ENCODE results near the gene SLC1A3.
"Not testable (repeated sequence)": the region's sequence is repeated elsewhere in the genome, so short reads cannot be mapped to it uniquely, and the experiment has no call there.

Gene SLC1A3

GRCh38 chr5:36581070-36581469 is 25.3 kb upstream of the SLC1A3 start:
- H3K9ac ChIP-seq (ENCODE audit: low read length in 5 of 5) = no peak overlapping the region
- no peak overlapping the region for H3K4me3 ChIP-seq (ENCODE audit: low read depth in 1 of 5, low read length in 5 of 5)
- no peaks in the 10 kb centered on the region for H3K9me3 ChIP-seq (ENCODE audit: control insufficient read depth in 5 of 5, low read length in 5 of 5)
- no peaks in the 10 kb centered on the region for H3K27me3 ChIP-seq (ENCODE audit: control insufficient read depth in 5 of 5, insufficient read depth in 4 of 5, low read length in 5 of 5)
- H3K27ac ChIP-seq (ENCODE audit: low read depth, low read length) = no peak overlapping the region
- peaks cover 0 to 25% (median 8%) of the 10 kb centered on the region in 5 donors for H3K4me1 ChIP-seq (ENCODE audit: control insufficient read depth in 5 of 5, insufficient read depth in 5 of 5, low read length in 5 of 5)
- H3K36me3 ChIP-seq (ENCODE audit: control insufficient read depth in 5 of 5, insufficient read depth in 5 of 5, low read length in 5 of 5) = no peaks in the 10 kb centered on the region

GRCh38 chr5:36584009-36584875 is 22.2 kb upstream of the SLC1A3 start:
- Histone ChIP-seq H3K9me3 (ENCODE audit: control insufficient read depth in 5 of 5, low read length in 5 of 5) (no peaks in the 10 kb centered on the region), H3K9ac (ENCODE audit: low read length in 5 of 5) (peak overlapping the region in 2 of 5 donors; percentile 13 to 26), H3K4me3 (ENCODE audit: low read depth in 1 of 5, low read length in 5 of 5) (peak overlapping the region in 2 of 5 donors; percentile 1 to 14), H3K36me3 (ENCODE audit: control insufficient read depth in 5 of 5, insufficient read depth in 5 of 5, low read length in 5 of 5) (no peaks in the 10 kb centered on the region), H3K27me3 (ENCODE audit: control insufficient read depth in 5 of 5, insufficient read depth in 4 of 5, low read length in 5 of 5) (no peaks in the 10 kb centered on the region), H3K4me1 (ENCODE audit: control insufficient read depth in 5 of 5, insufficient read depth in 5 of 5, low read length in 5 of 5) (peaks cover 0 to 26% (median 8%) of the 10 kb centered on the region in 5 donors), H3K27ac (ENCODE audit: low read depth, low read length) (peak overlapping the region; percentile 32)

- H3K27me3 ChIP-seq (ENCODE audit: control insufficient read depth in 5 of 5, insufficient read depth in 4 of 5, low read length in 5 of 5) = no peaks in the 10 kb centered on the region
- H3K36me3 ChIP-seq (ENCODE audit: control insufficient read depth in 5 of 5, insufficient read depth in 5 of 5, low read length in 5 of 5) = no peaks in the 10 kb centered on the region
- H3K9ac ChIP-seq (ENCODE audit: low read length in 5 of 5) = no peak overlapping the region
- H3K9me3 ChIP-seq (ENCODE audit: control insufficient read depth in 5 of 5, low read length in 5 of 5) = no peaks in the 10 kb centered on the region
- no peak overlapping the region for H3K27ac ChIP-seq (ENCODE audit: low read depth, low read length)
- peaks cover 0 to 26% (median 8%) of the 10 kb centered on the region in 5 donors for H3K4me1 ChIP-seq (ENCODE audit: control insufficient read depth in 5 of 5, insufficient read depth in 5 of 5, low read length in 5 of 5)
- H3K4me3 ChIP-seq (ENCODE audit: low read depth in 1 of 5, low read length in 5 of 5) = no peak overlapping the region
Measured at GRCh38 chr5:36585701-36586100, 20.7 kb upstream of the SLC1A3 start.

GRCh38 chr5:36587354-36587753 is 19.1 kb upstream of the SLC1A3 start:
- Histone ChIP-seq H3K4me3 (ENCODE audit: low read depth in 1 of 5, low read length in 5 of 5) (no peak overlapping the region), H3K27ac (ENCODE audit: low read depth, low read length) (no peak overlapping the region)

GRCh38 chr5:36589735-36590134 is 16.7 kb upstream of the SLC1A3 start:
- not testable (repeated sequence) for H3K4me3 ChIP-seq (ENCODE audit: low read depth in 1 of 5, low read length in 5 of 5); H3K9me3 ChIP-seq (ENCODE audit: control insufficient read depth in 5 of 5, low read length in 5 of 5); H3K27me3 ChIP-seq (ENCODE audit: control insufficient read depth in 5 of 5, insufficient read depth in 4 of 5, low read length in 5 of 5); H3K9ac ChIP-seq (ENCODE audit: low read length in 5 of 5); H3K27ac ChIP-seq (ENCODE audit: low read depth, low read length); H3K36me3 ChIP-seq (ENCODE audit: control insufficient read depth in 5 of 5, insufficient read depth in 5 of 5, low read length in 5 of 5)
- H3K4me1 ChIP-seq (ENCODE audit: control insufficient read depth in 5 of 5, insufficient read depth in 5 of 5, low read length in 5 of 5) = peaks cover 0 to 14% (median 0%) of the 10 kb centered on the region in 5 donors

More at GRCh38 chr5:36587354-36587753, 19.1 kb upstream of the SLC1A3 start:
- no peaks in the 10 kb centered on the region for H3K36me3 ChIP-seq (ENCODE audit: control insufficient read depth in 5 of 5, insufficient read depth in 5 of 5, low read length in 5 of 5)
- H3K4me1 ChIP-seq (ENCODE audit: control insufficient read depth in 5 of 5, insufficient read depth in 5 of 5, low read length in 5 of 5) = peaks cover 0 to 26% (median 8%) of the 10 kb centered on the region in 5 donors
- no peak overlapping the region for H3K9ac ChIP-seq (ENCODE audit: low read length in 5 of 5)
- H3K9me3 ChIP-seq (ENCODE audit: control insufficient read depth in 5 of 5, low read length in 5 of 5) = no peaks in the 10 kb centered on the region
- H3K27me3 ChIP-seq (ENCODE audit: control insufficient read depth in 5 of 5, insufficient read depth in 4 of 5, low read length in 5 of 5) = no peaks in the 10 kb centered on the region

GRCh38 chr5:36590513-36591286 is 15.7 kb upstream of the SLC1A3 start:
- no peak overlapping the region for H3K27ac ChIP-seq (ENCODE audit: low read depth, low read length)
- peaks cover 0 to 5% (median 0%) of the 10 kb centered on the region in 5 donors for H3K4me1 ChIP-seq (ENCODE audit: control insufficient read depth in 5 of 5, insufficient read depth in 5 of 5, low read length in 5 of 5)
- no peak overlapping the region for H3K4me3 ChIP-seq (ENCODE audit: low read depth in 1 of 5, low read length in 5 of 5)
- no peaks in the 10 kb centered on the region for H3K27me3 ChIP-seq (ENCODE audit: control insufficient read depth in 5 of 5, insufficient read depth in 4 of 5, low read length in 5 of 5)
- H3K9me3 ChIP-seq (ENCODE audit: control insufficient read depth in 5 of 5, low read length in 5 of 5) = no peaks in the 10 kb centered on the region
- no peak overlapping the region for H3K9ac ChIP-seq (ENCODE audit: low read length in 5 of 5)
- no peaks in the 10 kb centered on the region for H3K36me3 ChIP-seq (ENCODE audit: control insufficient read depth in 5 of 5, insufficient read depth in 5 of 5, low read length in 5 of 5)

- no peaks in the 10 kb centered on the region for H3K9me3 ChIP-seq (ENCODE audit: control insufficient read depth in 5 of 5, low read length in 5 of 5)
- peaks cover 0 to 8% (median 4%) of the 10 kb centered on the region in 5 donors for H3K4me1 ChIP-seq (ENCODE audit: control insufficient read depth in 5 of 5, insufficient read depth in 5 of 5, low read length in 5 of 5)
- H3K4me3 ChIP-seq (ENCODE audit: low read depth in 1 of 5, low read length in 5 of 5) = no peak overlapping the region
- H3K9ac ChIP-seq (ENCODE audit: low read length in 5 of 5) = no peak overlapping the region
- no peak overlapping the region for H3K27ac ChIP-seq (ENCODE audit: low read depth, low read length)
- no peaks in the 10 kb centered on the region for H3K36me3 ChIP-seq (ENCODE audit: control insufficient read depth in 5 of 5, insufficient read depth in 5 of 5, low read length in 5 of 5)
- no peaks in the 10 kb centered on the region for H3K27me3 ChIP-seq (ENCODE audit: control insufficient read depth in 5 of 5, insufficient read depth in 4 of 5, low read length in 5 of 5)
Measured at GRCh38 chr5:36593867-36594266, 12.5 kb upstream of the SLC1A3 start.

GRCh38 chr5:36596247-36596646 is 10.2 kb upstream of the SLC1A3 start:
- Histone ChIP-seq H3K4me1 (ENCODE audit: control insufficient read depth in 5 of 5, insufficient read depth in 5 of 5, low read length in 5 of 5) (peaks cover 0 to 17% (median 11%) of the 10 kb centered on the region in 5 donors), H3K27me3 (ENCODE audit: control insufficient read depth in 5 of 5, insufficient read depth in 4 of 5, low read length in 5 of 5) (no peaks in the 10 kb centered on the region), H3K4me3 (ENCODE audit: low read depth in 1 of 5, low read length in 5 of 5) (no peak overlapping the region), H3K27ac (ENCODE audit: low read depth, low read length) (no peak overlapping the region), H3K9ac (ENCODE audit: low read length in 5 of 5) (no peak overlapping the region), H3K9me3 (ENCODE audit: control insufficient read depth in 5 of 5, low read length in 5 of 5) (no peaks in the 10 kb centered on the region), H3K36me3 (ENCODE audit: control insufficient read depth in 5 of 5, insufficient read depth in 5 of 5, low read length in 5 of 5) (no peaks in the 10 kb centered on the region)

- Histone ChIP-seq H3K4me3 (ENCODE audit: low read depth in 1 of 5, low read length in 5 of 5) (no peak overlapping the region), H3K9ac (ENCODE audit: low read length in 5 of 5) (no peak overlapping the region), H3K27ac (ENCODE audit: low read depth, low read length) (no peak overlapping the region), H3K9me3 (ENCODE audit: control insufficient read depth in 5 of 5, low read length in 5 of 5) (no peaks in the 10 kb centered on the region), H3K36me3 (ENCODE audit: control insufficient read depth in 5 of 5, insufficient read depth in 5 of 5, low read length in 5 of 5) (no peaks in the 10 kb centered on the region), H3K4me1 (ENCODE audit: control insufficient read depth in 5 of 5, insufficient read depth in 5 of 5, low read length in 5 of 5) (peaks cover 0 to 17% (median 11%) of the 10 kb centered on the region in 5 donors), H3K27me3 (ENCODE audit: control insufficient read depth in 5 of 5, insufficient read depth in 4 of 5, low read length in 5 of 5) (no peaks in the 10 kb centered on the region)
Measured at GRCh38 chr5:36596756-36597155, 9.7 kb upstream of the SLC1A3 start.

- H3K27ac ChIP-seq (ENCODE audit: low read depth, low read length) = no peak overlapping the region
- no peaks in the 10 kb centered on the region for H3K9me3 ChIP-seq (ENCODE audit: control insufficient read depth in 5 of 5, low read length in 5 of 5)
- no peak overlapping the region for H3K4me3 ChIP-seq (ENCODE audit: low read depth in 1 of 5, low read length in 5 of 5)
- H3K9ac ChIP-seq (ENCODE audit: low read length in 5 of 5) = no peak overlapping the region
- H3K4me1 ChIP-seq (ENCODE audit: control insufficient read depth in 5 of 5, insufficient read depth in 5 of 5, low read length in 5 of 5) = peaks cover 0 to 17% (median 11%) of the 10 kb centered on the region in 5 donors
- no peaks in the 10 kb centered on the region for H3K27me3 ChIP-seq (ENCODE audit: control insufficient read depth in 5 of 5, insufficient read depth in 4 of 5, low read length in 5 of 5)
- H3K36me3 ChIP-seq (ENCODE audit: control insufficient read depth in 5 of 5, insufficient read depth in 5 of 5, low read length in 5 of 5) = no peaks in the 10 kb centered on the region
Measured at GRCh38 chr5:36598045-36598444, 8.4 kb upstream of the SLC1A3 start.

Measured in subcutaneous abdominal adipose tissue (tissue), 5 donors.